ENCODE data around the gene LSAMP. TPM values are rescaled to one million over a fixed set of nuclear protein-coding genes. Genes with fewer than 3 reads are reported as not detected.

Gene LSAMP
- total and polyA plus RNA-seq, 2 of the 8 experiments (the other 6 are each of a cell fraction or from before 2014, with no cell fraction given): 1.8 to 5.7 TPM

- Histone ChIP-seq H3K4me3 (ENCODE audit: extremely low read depth in 1 of 4, insufficient read depth in 2 of 4, low read depth in 3 of 4, low read length in 4 of 4) (no peak overlapping the region), H2BK20ac (ENCODE audit: low read length) (no peak overlapping the region), H4K5ac (ENCODE audit: insufficient read length, low read depth, low read length) (no peak overlapping the region), H2BK12ac (ENCODE audit: low read depth, low read length) (no peak overlapping the region), H3K23me2 (ENCODE audit: low read depth, low read length) (no peaks in the 10 kb centered on the region), H2AK5ac (ENCODE audit: low read depth, low read length) (no peak overlapping the region), H2BK15ac (ENCODE audit: low read length) (no peak overlapping the region), H3K4ac (replicated peaks; ENCODE audit: insufficient read length, low read depth, low read length) (no peak overlapping the region), H3K27me3 (replicated peaks in 1 of 4; ENCODE audit: control insufficient read depth in 3 of 4, extremely low read depth in 1 of 4, insufficient read depth in 3 of 4, low read length in 3 of 4) (no peaks in the 10 kb centered on the region), H3K27ac (ENCODE audit: low read depth, low read length) (no peak overlapping the region), H3K9ac (replicated peaks in 1 of 4; ENCODE audit: extremely low read depth in 1 of 4, low read depth in 3 of 4, low read length in 3 of 4) (no peak overlapping the region), H4K8ac (ENCODE audit: extremely low read depth, insufficient read depth, low read length) (no peak overlapping the region), H4K91ac (replicated peaks; ENCODE audit: insufficient read length, low read length) (no peak overlapping the region), H2BK5ac (ENCODE audit: low read depth, low read length) (no peak overlapping the region), H3K9me3 (ENCODE audit: insufficient read depth in 2 of 2, low read depth in 1 of 2, low read length in 1 of 2) (no peaks in the 10 kb centered on the region; a peak in 1 of 4 replicates), H3K14ac (ENCODE audit: insufficient read length) (no peak overlapping the region), H3K36me3 (ENCODE audit: control insufficient read depth in 2 of 4, insufficient read depth in 4 of 4, low read length in 3 of 4) (no peaks in the 10 kb centered on the region), H3K4me1 (replicated peaks in 1 of 4; ENCODE audit: control insufficient read depth in 3 of 4, insufficient read depth in 4 of 4, low read length in 3 of 4) (0 out of 7 replicates have a peak, but pooled peaks cover 0 to 2% (median 0%) of the 10 kb centered on the region in 4 experiments), H2AFZ (ENCODE audit: low read length) (no peak overlapping the region), H4K20me1 (replicated peaks in 1 of 2; ENCODE audit: control insufficient read depth in 1 of 2, insufficient read depth in 2 of 2, low read length in 2 of 2) (no peaks in the 10 kb centered on the region), H3K4me2 (ENCODE audit: insufficient read depth in 1 of 2, low read depth in 2 of 2, low read length in 2 of 2) (no peak overlapping the region), H3K56ac (replicated peaks; ENCODE audit: insufficient read length, low read depth, low read length) (no peak overlapping the region), H3K79me2 (ENCODE audit: control insufficient read depth in 1 of 2, insufficient read depth in 2 of 2, low read length in 2 of 2) (no peaks in the 10 kb centered on the region), H2BK120ac (replicated peaks; ENCODE audit: low read depth, low read length) (no peak overlapping the region), H3K23ac (ENCODE audit: insufficient read length) (no peak overlapping the region), H3K18ac (ENCODE audit: extremely low read depth, low read length) (no peak overlapping the region), H3K79me1 (ENCODE audit: low read depth, low read length) (no peaks in the 10 kb centered on the region)
- ChIA-PET POLR2A (ENCODE audit: partially characterized antibody) (no interaction called here), CTCF (ENCODE audit: partially characterized antibody) (interaction anchor here (0.6 to 1.1 kb wide), 2 partner anchors 12 to 300 kb away, joined by 3 to 4 read pairs; no protein-coding TSS in a partner anchor)
- FAIRE-seq: no peak
- no peak for DNase-seq (ENCODE audit: low read depth in 1 of 2, low spot score in 2 of 2)
- TF ChIP-seq PHF8 (conservative IDR thresholded peaks at IDR 0.05; ENCODE audit: low read depth, low read length) (no peak), CTBP2 (IDR thresholded peaks at IDR 0.05; ENCODE audit: borderline replicate concordance, insufficient read depth, insufficient read length, low read length) (no peak), TCF12 (IDR thresholded peaks at IDR 0.05; ENCODE audit: low read depth, low read length) (no peak), EP300 (IDR thresholded peaks at IDR 0.05; ENCODE audit: borderline replicate concordance in 1 of 2, low read depth in 2 of 2, low read length in 2 of 2) (no peak), KDM1A (IDR thresholded peaks at IDR 0.05; ENCODE audit: borderline replicate concordance, low read length) (no peak), NRF1 (IDR thresholded peaks at IDR 0.05; ENCODE audit: low read depth, low read length) (no peak)
- WGBS, 2 experiments (ENCODE audit: extremely low coverage in 1 of 2, insufficient coverage in 1 of 2, insufficient read length in 1 of 2, insufficient replicate concordance in 2 of 2, low coverage in 1 of 2, low lambda C conversion rate in 2 of 2, missing lambda C conversion rate in 1 of 2): 88% methylated on average over 3 of the region's 3 CpGs; no CpG with 5 or more reads in 1 of the 2 experiments
These were observed 469.9 kb downstream of the LSAMP start for GRCh38 chr3:115975353-115975752.

All from H1 (cell line).